NCI-H2196 treated with DMSO at 0.1 percent for 48 hours (cell line): ENCODE measurements around the gene LRP4.
A peak's percentile ranks its signal among the peaks of the same experiment; 100 is the strongest.
"Not testable (repeated sequence)": the region's sequence is repeated elsewhere in the genome, so short reads cannot be mapped to it uniquely, and the experiment has no call there.

Source experiments
- DNase-seq: peaks from one replicate; lab custom pipeline; 2025; ENCODE audit not compliant: unreplicated experiment; lab: John Stamatoyannopoulos, UW

The LRP4 gene, protein sequence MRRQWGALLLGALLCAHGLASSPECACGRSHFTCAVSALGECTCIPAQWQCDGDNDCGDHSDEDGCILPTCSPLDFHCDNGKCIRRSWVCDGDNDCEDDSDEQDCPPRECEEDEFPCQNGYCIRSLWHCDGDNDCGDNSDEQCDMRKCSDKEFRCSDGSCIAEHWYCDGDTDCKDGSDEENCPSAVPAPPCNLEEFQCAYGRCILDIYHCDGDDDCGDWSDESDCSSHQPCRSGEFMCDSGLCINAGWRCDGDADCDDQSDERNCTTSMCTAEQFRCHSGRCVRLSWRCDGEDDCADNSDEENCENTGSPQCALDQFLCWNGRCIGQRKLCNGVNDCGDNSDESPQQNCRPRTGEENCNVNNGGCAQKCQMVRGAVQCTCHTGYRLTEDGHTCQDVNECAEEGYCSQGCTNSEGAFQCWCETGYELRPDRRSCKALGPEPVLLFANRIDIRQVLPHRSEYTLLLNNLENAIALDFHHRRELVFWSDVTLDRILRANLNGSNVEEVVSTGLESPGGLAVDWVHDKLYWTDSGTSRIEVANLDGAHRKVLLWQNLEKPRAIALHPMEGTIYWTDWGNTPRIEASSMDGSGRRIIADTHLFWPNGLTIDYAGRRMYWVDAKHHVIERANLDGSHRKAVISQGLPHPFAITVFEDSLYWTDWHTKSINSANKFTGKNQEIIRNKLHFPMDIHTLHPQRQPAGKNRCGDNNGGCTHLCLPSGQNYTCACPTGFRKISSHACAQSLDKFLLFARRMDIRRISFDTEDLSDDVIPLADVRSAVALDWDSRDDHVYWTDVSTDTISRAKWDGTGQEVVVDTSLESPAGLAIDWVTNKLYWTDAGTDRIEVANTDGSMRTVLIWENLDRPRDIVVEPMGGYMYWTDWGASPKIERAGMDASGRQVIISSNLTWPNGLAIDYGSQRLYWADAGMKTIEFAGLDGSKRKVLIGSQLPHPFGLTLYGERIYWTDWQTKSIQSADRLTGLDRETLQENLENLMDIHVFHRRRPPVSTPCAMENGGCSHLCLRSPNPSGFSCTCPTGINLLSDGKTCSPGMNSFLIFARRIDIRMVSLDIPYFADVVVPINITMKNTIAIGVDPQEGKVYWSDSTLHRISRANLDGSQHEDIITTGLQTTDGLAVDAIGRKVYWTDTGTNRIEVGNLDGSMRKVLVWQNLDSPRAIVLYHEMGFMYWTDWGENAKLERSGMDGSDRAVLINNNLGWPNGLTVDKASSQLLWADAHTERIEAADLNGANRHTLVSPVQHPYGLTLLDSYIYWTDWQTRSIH (N-terminal part only)

DNA sequence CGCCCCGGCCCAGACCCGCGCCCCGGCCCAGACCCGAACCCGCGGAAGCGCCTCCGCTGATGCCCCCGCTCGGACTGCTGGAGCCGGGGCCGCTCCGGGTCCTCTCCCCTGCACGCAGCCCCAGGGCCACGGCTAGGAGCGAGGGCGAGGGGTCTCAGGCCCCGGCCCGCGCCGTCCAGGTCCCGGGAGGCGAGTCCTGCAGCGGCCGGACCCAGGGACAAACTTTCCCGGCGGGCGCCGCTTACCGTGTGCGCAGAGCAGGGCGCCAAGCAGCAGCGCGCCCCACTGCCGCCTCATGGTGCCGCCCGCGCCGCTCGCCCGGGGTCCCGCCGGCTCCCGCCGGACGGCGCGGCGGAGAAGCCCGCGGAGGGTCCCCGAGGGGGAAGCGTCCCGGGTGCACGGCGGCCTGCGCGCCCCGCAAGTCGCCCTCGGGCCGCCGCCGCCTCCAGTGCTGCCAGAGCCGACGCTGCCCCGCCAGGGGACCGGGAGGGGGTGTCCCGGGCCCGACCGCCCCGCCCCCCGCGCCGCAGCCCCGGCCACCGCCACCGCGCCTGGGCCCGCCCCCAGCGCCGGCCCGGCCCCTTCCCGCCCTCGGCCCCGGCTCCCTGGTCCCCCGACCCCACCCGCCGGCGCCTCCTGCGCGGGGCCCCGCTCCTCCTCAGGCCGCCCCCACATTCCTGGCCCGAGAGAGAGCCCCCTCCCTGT is at the start of gene LRP4:
LRP4 (minus strand) TSS at position 468 of the 705 bp plus-strand sequence; CDS start at position 297, 171 bp downstream.
- peak; percentile 28 for DNase-seq

DNA sequence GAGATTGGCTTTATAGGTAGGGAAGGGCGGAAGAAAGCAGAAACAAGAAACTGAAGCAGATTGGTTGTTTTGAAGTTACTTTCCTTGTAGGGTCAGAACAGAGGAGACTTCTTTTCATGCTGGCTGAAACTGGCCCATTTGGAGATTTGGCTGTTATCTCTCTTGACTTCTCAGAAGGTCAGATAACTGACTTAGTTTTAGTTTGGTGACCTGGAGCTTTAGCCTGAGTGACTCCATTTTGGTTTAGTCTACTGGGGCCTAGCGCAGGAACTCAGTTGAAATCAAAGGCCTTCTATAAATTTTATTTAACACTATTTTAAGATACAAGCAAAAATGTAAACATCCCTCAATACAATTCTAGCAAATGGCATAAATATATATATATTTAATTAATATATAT is 49.6 kb upstream of the LRP4 start:
- no peak for DNase-seq

DNA sequence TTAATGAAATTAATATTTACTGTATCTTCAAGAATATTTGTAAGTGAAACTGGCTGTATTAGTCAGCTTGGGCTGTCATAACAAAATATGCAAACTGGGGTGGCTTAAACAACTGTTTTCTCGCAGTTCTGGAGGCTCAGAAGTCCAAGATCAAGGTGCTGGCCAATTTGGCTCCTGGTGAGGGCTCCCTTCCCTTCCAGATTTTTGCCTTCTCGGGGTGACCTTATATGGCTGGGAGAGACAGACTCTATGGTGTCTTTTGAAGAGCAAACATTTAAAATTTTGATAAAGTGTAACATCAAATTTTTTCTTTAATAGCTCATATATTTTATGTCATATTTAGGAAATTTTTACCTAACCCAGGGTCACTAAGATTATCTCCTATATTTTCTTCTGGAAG is 48.4 kb upstream of the LRP4 start:
- no peak for DNase-seq

DNA sequence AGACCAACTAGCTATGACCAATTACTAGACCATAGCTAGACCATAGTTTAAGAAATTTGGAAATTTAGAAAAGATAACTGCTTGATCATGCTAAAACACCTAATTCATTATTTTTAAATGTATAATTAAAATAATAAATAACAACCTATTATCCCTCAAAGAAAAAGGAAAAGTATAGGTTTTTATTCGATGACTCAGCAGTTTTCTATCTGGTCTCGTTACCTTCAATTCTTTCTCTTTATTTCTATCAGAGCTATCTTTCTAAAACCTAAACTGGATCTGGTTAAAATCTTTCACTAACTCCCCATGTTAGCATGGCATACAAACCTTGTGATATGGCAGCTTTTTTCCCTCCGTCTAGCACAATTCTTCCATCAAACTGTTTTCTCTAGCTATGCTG is 45.5 kb upstream of the LRP4 start:
- no peak for DNase-seq

DNA sequence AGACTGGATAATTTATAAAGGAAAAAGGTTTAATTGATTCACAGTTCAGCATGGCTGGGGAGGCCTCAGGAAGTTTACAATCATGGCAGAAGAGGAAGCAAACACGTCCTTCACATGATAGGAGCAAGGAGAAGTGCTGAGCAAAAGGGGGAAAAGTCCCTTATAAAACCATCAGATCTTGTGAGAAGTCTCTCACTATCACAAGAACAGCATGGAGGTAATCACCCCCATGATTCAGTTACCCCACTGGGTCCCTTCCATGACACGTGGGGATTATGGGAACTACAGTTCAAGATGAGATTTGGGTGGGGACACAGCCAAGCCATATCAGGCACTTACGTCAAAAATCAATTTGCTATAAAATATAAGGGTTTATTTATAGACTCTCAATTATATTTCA is 43.5 kb upstream of the LRP4 start:
- DNase-seq, result not testable (repeated sequence)

DNA sequence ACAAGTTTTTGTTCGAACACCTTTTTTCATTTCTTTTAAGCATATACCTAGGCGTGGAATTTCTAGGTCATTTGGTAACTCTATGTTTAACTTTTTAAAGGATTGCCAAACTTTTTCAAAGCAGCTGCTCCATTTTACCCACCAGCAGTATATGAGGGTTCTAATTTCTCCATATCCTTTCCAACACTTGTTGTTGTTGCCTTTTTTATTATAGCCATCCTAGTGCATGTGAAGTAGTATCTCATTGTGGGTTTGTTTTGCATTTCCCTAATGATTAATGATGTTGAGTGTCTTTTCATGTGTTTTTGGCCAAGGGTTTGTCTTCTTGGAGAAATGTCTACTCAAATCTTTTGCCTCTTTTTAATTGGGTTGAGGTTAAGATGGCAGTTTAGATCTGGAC is 42.7 kb upstream of the LRP4 start:
- no peak for DNase-seq

DNA sequence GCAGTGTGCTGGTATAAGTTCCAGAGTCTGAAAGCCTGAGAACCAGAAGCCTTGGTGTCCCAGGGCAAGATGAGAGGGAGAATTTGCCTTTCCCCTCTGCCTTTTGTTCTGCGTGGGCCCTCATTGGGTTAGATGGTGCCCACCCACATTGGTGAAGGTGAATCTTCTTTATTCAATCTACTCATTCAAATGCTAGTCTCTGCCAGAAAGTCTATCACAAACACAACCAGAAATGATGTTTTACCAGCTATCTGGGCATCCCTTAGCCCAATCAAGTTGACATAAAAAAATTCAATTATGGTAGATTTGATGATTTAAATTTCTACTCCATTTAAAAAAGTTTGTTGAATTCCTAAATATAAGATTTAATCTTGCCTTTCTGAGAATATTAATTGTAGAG is 40.4 kb upstream of the LRP4 start:
- no peak for DNase-seq

DNA sequence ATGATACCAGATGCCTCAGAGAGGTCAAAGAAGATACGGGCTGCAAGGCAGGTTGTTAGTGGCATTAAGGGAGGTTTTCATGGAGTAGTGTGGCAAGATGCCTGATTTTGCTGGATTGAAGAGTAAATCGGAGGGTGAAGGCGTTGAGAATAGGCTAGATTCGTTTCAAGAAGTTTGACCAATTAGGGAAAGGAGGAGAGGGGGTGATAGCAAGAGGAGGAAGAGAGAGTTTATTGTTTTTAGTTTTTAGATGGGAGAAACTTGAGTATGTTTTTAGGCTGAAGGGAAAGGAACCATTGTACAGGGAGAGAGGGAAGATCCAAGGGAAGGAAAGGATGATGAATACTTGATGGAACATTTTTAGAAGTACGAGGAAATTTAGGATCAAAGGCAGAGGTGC is 34.7 kb upstream of the LRP4 start:
- DNase-seq, result no peak

DNA sequence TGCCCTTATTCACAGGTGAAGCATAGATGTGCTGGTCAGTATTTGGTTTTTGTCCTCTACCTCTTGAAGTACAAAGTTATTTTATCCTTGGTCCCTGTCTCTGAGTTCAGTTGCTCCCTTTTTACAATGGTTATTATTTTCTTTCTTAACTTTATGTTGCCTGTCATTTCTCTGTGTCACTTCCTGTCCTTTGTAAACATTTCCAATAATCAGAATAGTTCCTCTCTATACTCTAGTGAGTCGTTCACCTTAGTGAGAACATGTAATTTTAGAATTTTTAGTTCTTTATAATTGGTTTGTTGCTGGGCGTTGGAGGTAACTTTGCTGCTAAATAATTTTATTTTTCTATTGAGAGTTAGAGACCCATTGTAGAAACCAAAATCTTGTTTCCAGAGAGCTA is 34.2 kb upstream of the LRP4 start:
- no peak for DNase-seq

DNA sequence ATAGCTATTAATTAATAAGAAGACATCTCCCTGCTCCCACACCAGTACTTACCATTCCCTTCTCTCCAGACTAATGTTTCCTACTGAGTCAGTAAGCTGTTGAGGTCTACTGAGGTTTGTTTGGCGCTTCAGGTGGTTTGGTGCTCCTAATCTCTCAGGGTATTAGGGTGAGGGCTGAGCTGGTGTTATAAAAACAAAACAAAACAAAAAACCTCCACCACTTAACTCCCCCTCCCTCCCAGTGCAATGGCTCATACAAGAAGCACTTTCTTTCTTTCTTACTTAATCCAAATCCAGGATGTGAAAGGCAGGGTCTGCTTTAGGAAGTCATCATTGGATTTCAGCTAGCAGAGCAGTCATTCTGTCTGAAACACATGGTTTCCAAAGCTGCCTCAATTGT is 33.5 kb upstream of the LRP4 start:
- no peak for DNase-seq

DNA sequence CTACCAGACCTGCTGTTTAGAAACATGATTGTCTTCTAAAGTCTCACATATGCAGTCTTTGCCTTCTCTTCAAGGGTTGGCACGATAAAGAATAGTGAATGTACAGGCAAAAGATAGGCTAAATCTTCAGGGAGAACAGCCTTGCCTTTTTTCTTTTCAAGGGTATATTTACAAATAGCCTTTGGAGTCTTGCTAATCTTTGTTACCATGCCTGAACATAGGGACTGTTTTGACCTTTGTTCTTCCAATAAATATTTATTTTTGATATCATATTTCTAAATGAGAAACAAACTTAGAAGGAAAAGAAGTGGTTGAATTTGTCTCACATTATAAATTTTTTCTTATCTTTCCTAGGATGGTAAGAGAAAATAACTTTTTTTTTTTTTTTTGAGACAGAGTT is 30.9 kb upstream of the LRP4 start:
- DNase-seq, result no peak

DNA sequence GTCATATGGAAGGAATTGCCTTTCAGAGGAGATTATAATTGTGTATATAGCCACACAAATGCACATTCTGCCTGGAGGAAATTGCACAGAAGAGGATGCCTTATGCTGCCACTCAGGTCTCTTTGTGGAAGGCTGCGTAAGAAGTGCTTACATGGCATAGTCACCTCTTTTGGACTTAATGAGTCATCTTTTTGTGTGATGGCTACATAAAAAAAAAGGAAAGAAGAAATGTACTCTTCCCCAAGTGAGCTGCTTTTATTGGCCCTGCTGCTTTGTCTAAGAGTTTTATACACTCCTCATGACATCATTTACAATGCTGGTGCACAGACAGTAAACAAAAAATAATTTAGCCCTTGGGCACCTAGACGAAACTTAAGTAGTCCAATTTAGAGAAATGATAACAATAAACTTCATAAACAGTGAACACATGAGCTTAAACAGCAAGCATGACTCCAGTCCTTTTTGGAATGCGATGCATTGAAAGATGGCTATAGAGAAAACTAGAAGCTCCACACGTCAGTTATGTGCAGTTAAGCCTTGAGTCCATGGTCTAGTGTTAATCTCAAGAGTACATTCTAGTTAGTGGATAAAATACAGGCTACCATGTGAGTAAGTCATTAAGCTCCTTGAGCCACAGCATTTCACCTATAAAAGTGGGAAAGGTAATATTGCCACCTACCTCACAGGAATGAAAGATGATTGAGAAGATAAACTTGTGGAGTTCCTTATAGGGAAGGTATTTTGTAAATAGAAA is 30.2 kb upstream of the LRP4 start:
- DNase-seq, result peak; percentile 36

DNA sequence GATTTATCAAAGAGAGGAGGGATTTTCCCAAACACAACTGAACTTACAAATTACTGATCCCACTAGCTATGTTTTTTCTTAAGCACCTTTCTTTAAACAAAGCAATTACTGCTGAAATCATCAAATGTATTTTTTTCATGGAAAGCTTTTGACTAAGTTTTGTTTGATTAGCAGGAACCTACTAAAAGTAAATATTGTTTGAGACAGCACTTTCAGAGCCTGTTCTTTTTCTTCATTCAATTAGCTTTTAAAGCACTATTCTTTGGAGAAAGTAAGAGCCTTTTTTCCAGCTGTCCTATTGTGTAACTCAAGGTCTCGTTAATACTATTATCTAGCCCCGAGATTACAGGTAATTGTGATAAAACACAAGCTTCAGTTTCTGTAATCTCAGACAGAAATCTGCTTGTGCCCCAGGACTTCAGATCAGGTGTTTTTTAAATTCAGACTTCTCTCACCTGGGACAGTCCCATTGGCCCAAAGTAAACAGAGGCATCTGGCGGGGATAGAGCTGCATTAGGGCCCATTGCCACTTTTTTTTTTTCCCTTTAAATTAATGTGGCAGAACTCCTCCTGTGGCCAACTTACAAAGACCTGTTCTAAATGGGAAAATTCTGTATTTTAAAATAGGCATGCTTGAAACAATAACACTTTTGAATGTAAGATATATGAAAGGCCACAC is 29.2 kb upstream of the LRP4 start:
- no peak for DNase-seq

DNA sequence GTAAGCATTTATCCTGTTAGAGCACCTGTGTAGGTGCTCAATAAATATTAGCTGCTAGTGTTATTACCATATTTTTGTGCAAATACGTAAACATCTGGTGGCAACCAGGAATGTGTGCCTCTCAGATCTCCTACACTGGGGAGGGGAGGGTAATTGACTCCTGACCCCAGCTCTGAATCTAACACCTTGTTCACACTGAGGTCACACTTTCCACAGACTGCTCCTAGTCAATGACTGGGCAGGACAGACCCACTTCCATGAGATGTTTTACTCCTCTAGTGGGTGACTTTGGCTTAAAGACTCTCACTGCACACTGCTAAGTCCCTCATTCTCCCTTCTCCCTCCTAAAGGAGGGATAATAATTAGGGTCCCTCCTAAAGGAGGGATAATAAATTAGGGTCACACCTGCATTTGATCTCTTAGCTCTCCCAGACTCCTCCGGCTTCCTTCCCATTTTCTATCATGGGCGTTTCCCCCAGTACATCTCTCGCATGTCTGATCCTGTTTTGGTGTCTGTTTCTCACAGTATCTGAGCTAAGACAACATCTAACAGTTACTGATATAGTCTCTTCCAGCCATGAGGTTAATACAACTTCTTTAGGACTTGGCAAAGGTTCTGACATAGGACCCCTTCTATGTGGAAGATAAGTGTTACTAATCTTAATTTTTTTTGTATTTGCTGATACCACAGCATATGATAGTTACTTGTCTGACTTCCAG is 26.2 kb upstream of the LRP4 start:
- DNase-seq, result no peak

DNA sequence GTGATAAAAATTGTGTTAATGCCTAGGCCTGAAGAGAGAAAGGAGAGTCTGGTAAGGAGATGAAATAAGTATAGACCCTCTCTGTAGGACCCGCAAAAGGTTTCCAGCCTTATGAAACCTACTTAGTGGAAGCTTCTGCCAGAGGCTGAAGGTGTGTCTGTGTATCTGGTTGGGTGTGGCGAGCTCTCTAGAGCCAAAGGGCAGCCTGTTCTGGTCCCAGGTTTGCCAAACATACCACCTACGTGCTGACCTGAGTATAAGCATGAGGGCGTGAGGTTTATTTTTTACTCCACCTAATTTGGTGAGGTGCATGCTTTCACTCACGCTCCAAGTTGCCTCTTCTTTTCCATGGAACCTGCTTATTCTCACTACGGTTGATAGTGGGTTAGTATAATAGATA is 23.8 kb upstream of the LRP4 start:
- DNase-seq, result no peak

DNA sequence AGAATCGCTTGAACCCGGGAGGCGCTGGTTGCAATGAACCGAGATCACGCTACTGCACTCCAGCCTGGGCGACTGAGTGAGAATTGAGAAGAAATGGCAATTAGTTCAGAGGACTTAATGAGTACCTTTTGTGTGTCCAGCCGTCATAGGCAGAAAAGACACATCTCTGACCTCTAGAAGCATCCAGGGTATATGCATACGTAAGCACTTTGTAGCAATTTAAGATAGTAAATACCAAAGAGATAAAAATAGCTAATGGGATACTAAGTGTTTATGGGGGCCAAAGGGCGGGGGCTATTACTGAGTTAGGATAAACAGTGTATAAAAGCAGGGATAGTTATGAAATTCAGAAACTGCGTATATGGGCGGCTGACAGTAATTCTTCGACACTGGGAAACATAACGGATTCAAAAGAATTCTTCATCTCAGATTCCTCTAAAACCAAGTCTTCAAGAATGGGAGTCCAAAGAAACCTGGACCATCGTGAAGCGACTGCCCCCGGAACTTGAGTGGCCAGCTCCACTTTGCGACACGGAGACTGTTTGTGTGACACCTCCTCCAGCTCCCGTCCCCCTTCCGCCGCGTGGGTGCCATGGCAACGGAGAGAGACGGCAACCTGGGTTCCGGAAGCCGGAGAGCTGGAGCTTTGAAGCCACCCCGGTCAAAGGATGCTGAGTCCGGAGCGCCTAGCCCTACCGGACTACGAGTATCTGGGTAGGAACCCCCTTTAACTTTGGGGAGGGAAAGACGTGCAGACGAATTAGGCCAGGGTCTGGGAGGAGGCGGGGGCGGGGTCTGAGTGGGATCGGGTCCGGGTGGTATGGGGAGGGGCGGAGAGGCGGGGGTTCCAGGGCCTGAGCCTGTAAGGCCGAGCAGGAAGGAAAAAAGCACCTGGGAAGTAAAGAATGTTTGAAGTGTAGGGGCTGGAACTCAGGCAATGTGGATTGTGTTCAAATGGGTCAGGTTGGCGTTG is 18.1 kb upstream of the LRP4 start, which contains the start of gene CSTPP1:
CSTPP1 (plus strand) TSS at position 624 of the 973 bp plus-strand sequence; CDS start at position 669, 45 bp downstream.
- peak; percentile 61 for DNase-seq

DNA sequence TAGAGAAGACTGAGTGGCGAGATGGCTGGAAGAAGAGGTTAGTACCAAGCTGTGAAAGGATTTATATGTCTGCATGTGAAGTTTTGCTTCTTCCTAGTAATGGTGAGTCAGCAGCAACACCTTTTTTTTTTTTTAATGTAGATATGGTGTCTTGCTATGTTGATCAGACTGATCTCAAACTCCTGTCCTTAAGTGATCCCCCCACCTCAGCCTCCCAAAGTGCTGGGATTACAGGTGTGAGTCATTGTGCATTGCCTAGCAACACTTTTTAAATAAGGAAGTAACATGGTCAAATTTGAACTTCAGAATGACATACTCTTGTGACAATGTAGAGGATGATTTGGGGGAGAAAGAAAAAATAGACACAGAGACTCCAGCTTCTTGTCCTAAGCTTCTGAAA is 11.7 kb upstream of the LRP4 start:
- DNase-seq, result peak; percentile 28
